ENCODE measurements around the gene TNIP3.

GRCh38 chr4:121125498-121125885, 38.6 kb downstream of the TNIP3 start:
- no peak for TF ChIP-seq POLR2AphosphoS5 (IDR thresholded peaks at IDR 0.05; ENCODE audit: low read depth, low read length)
- no peak for TF ChIP-seq TAF1 (IDR thresholded peaks at IDR 0.05; ENCODE audit: borderline replicate concordance, insufficient read depth, low read length)
- TF ChIP-seq, protein P1, sequence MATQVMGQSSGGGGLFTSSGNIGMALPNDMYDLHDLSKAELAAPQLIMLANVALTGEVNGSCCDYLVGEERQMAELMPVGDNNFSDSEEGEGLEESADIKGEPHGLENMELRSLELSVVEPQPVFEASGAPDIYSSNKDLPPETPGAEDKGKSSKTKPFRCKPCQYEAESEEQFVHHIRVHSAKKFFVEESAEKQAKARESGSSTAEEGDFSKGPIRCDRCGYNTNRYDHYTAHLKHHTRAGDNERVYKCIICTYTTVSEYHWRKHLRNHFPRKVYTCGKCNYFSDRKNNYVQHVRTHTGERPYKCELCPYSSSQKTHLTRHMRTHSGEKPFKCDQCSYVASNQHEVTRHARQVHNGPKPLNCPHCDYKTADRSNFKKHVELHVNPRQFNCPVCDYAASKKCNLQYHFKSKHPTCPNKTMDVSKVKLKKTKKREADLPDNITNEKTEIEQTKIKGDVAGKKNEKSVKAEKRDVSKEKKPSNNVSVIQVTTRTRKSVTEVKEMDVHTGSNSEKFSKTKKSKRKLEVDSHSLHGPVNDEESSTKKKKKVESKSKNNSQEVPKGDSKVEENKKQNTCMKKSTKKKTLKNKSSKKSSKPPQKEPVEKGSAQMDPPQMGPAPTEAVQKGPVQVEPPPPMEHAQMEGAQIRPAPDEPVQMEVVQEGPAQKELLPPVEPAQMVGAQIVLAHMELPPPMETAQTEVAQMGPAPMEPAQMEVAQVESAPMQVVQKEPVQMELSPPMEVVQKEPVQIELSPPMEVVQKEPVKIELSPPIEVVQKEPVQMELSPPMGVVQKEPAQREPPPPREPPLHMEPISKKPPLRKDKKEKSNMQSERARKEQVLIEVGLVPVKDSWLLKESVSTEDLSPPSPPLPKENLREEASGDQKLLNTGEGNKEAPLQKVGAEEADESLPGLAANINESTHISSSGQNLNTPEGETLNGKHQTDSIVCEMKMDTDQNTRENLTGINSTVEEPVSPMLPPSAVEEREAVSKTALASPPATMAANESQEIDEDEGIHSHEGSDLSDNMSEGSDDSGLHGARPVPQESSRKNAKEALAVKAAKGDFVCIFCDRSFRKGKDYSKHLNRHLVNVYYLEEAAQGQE (IDR thresholded peaks at IDR 0.05; ENCODE audit: insufficient read depth in 1 of 2, low read depth in 2 of 2, low read length in 2 of 2) = no peak
- no peak for TF ChIP-seq SIN3A (IDR thresholded peaks at IDR 0.05; ENCODE audit: borderline replicate concordance, insufficient read depth, low read length)
- no peak for TF ChIP-seq FOXP2 (optimal IDR thresholded peaks at IDR 0.05; ENCODE audit: borderline replicate concordance, extremely low read depth, extremely low read length, insufficient read depth)

All from PFSK-1 (cell line).